ENCODE results near the gene SEL1L3.

Gene SEL1L3

DNA sequence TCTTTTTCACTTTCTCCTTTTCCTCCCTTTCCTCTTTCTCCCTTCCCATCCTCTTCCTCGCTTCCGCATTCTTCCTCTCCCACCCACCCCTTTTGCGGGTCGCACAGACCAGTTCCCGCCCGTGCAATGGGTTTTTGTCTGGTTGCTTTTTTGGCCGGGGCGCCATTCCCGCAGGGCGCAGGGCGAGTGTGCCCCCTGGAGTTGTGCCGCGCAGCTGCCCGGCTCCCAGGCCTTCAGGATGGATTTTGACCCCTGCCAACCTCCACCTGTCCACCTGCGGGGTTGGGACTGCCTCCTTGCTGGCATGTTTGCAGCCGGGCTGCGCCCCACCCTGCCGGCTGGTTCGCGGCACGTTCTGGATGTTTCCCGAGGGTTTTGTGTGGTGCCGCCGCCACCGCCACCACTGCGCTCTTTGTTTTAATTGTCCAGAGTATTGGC lies 578 bp upstream of the SEL1L3 start:
- peak overlapping the region; percentile 44 for H3K4me3 ChIP-seq (ENCODE audit: low read depth, low read length)
- TF ChIP-seq, protein P1, sequence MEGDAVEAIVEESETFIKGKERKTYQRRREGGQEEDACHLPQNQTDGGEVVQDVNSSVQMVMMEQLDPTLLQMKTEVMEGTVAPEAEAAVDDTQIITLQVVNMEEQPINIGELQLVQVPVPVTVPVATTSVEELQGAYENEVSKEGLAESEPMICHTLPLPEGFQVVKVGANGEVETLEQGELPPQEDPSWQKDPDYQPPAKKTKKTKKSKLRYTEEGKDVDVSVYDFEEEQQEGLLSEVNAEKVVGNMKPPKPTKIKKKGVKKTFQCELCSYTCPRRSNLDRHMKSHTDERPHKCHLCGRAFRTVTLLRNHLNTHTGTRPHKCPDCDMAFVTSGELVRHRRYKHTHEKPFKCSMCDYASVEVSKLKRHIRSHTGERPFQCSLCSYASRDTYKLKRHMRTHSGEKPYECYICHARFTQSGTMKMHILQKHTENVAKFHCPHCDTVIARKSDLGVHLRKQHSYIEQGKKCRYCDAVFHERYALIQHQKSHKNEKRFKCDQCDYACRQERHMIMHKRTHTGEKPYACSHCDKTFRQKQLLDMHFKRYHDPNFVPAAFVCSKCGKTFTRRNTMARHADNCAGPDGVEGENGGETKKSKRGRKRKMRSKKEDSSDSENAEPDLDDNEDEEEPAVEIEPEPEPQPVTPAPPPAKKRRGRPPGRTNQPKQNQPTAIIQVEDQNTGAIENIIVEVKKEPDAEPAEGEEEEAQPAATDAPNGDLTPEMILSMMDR (IDR thresholded peaks at IDR 0.05; ENCODE audit: low read depth, low read length, missing control alignments), result peak; percentile 27
- in situ Hi-C loops (cut with HindIII; ENCODE audit: low sequenced_read_pairs), result loop anchor here (5.0 kb wide), 1 partner anchor 61 kb away; no protein-coding TSS in a partner anchor
- DNase-seq (ENCODE audit: low read depth), result no peak

DNA sequence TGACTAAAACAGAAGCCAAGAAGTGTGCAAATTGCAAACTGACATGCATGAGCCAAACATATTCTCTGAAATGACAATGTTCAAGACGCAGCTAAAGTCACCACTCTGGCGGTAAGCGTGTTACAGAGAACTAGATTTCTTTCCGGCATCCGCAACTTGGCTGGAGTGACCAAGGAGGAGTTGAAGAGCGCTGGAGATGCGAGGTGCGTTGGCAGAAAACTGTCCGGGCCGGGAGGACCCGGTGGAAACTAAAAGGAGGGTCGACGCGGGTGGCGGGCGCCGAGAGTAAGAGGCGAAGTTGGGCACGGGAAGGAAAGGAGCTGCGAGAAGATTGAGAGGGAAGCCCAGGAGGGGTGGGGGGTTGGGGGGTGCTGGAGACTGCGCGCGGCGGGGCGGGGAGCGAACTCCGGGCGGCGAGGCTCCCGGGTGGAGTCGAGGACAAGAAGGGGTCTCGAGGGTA lies 807 bp downstream of the SEL1L3 start:
- in situ Hi-C loops (cut with HindIII; ENCODE audit: low sequenced_read_pairs), result loop anchor here (5.0 kb wide), 1 partner anchor 60 kb away; no protein-coding TSS in a partner anchor
- no peak for DNase-seq (ENCODE audit: low read depth)
- peak overlapping the region; percentile 51 for H3K4me3 ChIP-seq (ENCODE audit: low read depth, low read length)
- TF ChIP-seq, protein P1 (IDR thresholded peaks at IDR 0.05; ENCODE audit: low read depth, low read length, missing control alignments), result no peak

DNA sequence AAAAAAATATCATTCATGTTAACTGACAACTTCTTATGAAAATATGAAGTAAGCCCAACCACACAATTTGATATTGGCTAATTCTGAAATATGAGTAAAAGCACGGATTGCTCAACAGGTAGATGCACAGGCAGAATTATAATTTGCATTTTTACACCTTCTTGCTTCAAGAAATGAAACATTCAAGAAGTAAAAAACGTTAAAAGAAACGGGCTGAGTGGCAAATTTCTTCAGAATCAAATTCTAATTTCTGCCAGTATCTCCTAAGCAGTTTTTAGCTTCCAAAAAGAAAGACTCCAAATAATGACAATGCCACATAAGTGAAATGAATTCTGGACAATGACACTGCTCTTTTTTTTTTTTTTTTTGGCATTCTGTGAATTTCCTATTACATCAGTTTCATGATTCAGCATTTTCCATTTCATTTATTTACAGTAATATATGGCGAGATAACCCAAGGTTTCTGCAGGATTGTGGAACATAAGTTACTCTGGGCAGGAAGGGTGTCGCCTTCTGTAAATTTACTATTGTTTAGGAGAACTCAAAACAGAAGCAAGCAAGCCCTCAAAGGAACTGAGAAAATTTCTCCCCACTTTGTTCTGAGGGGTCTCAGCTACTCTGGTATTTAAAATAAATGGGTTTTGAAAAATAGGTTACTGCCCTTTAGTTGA lies 1.4 kb downstream of the SEL1L3 start:
- peak overlapping the region; percentile 51 for H3K4me3 ChIP-seq (ENCODE audit: low read depth, low read length)
- in situ Hi-C loops (cut with HindIII; ENCODE audit: low sequenced_read_pairs), result loop anchor here (5.0 kb wide), 1 partner anchor 59 kb away; no protein-coding TSS in a partner anchor
- TF ChIP-seq, protein P1 (IDR thresholded peaks at IDR 0.05; ENCODE audit: low read depth, low read length, missing control alignments), result no peak
- no peak for DNase-seq (ENCODE audit: low read depth)

DNA sequence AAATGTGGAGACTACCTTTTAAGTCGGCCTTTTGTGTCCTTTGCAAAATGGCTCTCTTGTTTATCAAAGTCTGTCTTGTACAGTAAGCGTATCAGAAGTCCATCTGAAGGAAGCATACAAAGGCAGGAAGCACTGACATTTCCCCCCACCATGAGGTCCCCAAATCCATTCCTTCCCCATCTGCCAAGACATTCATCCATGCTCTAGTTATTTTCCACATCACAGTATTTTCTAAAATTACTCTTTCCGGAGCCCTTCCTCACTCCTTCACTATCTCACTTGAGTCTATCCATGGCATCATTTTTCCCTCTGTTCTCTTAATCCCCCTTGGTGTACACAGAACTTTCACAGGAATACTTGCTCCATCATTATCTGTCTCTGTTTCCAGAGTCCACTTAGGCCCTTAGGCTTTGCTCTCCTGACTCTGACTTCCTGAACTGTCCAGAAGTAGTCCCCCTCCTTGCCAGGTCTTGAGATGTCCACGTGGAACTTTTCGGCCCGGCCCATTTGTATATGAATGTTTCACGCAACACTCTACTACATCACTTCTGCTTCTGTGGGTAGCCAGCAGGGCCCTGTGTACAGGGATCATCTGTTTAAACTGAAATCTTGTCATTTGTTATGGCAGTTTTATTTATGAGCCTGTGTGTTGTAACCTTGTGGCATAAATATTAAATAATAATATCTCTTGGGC lies 2.1 kb downstream of the SEL1L3 start:
- in situ Hi-C loops (cut with HindIII; ENCODE audit: low sequenced_read_pairs), result loop anchor here (5.0 kb wide), 1 partner anchor 58 kb away; no protein-coding TSS in a partner anchor
- no peak overlapping the region for H3K4me3 ChIP-seq (ENCODE audit: low read depth, low read length)

DNA sequence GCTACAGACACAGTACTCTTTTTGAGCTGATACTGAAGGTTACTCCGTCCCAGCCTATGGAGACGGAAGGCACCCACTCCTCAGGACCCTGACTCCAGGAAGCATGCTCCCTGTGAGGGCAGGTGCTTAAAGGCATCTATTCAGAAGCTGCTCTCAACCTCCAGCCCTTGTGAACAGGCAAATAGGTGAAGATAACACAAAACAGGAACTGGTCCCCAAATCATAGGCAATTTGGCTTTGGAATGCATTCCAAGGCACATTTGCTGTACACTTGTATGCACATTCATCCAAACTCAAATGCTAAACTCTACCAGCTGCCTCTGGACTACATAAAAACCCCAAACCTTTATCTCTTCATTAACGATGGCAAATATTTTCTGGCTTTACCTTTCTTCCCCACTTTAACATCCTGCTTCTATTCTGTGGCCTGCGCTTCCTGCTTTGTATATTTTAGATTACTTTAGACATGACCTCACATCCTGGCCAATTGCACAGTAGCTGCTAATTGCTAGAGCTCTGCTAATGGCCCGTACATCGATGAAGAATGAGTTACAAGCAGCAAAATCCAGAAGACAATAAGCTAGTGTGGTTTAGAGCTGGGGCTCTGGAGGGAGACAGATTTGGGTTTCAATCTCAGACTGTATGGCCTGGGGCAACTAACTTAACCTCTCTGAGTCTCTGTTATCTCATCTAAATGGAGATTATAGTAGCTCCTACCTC lies 3.2 kb downstream of the SEL1L3 start:
- TF ChIP-seq, protein P1 (IDR thresholded peaks at IDR 0.05; ENCODE audit: low read depth, low read length, missing control alignments), result no peak
- no peak for DNase-seq (ENCODE audit: low read depth)
- in situ Hi-C loops (cut with HindIII; ENCODE audit: low sequenced_read_pairs), result loop anchor here (5.0 kb wide), 1 partner anchor 57 kb away; no protein-coding TSS in a partner anchor
- H3K4me3 ChIP-seq (ENCODE audit: low read depth, low read length), result no peak overlapping the region

More for the DNA sequence above, 2.1 kb downstream of the SEL1L3 start:
- no peak for DNase-seq (ENCODE audit: low read depth)
- TF ChIP-seq, protein P1 (IDR thresholded peaks at IDR 0.05; ENCODE audit: low read depth, low read length, missing control alignments), result no peak

DNA sequence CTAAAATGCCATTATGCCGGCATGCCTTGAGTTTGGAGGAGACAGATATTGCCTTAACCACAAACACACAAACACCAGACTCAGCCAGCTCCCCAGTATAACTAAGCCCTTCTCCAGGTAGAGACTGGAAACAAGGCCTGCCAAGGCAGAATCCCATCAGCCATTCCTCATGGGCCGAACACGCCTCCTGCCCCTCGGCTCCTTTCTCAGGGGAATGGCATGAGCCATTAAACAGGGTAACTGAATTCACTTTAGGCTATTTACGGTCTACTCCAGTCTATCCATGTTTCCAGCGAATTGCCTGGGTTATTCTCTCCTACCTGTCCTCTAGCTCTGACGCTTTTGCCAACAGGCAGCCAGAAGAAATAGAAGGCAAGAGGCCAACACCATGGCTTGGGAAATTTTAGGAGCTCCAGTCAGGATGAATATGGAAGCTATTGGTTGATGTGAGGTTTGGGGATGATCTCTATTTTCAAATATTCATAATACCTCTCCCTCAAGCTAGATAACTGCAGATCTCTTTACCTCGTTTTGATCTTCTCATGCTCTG lies 4.9 kb downstream of the SEL1L3 start:
- in situ Hi-C loops (cut with HindIII; ENCODE audit: low sequenced_read_pairs), result no loop called here
- TF ChIP-seq, protein P1 (IDR thresholded peaks at IDR 0.05; ENCODE audit: low read depth, low read length, missing control alignments), result no peak
- H3K4me3 ChIP-seq (ENCODE audit: low read depth, low read length), result no peak overlapping the region
- no peak for DNase-seq (ENCODE audit: low read depth)

All from astrocyte of the cerebellum (primary cell).